NCI-H1105 (cell line): ENCODE data around the gene NTM.

Source experiments
- DNase-seq: peaks from one replicate; lab custom pipeline; 2025; lab: John Stamatoyannopoulos, UW

Gene NTM

GRCh38 chr11:131917634-131918384, 547.4 kb downstream of the NTM start:
- DNase-seq, result no peak

- no peak for DNase-seq
Observed at GRCh38 chr11:131918663-131919062, 548.2 kb downstream of the NTM start.

- no peak for DNase-seq
Observed at GRCh38 chr11:131922220-131922619, 551.8 kb downstream of the NTM start.

GRCh38 chr11:131923309-131923708, 552.9 kb downstream of the NTM start:
- no peak for DNase-seq

- no peak for DNase-seq
Observed at GRCh38 chr11:131924001-131924400, 553.6 kb downstream of the NTM start.

GRCh38 chr11:131924457-131925201, 554.2 kb downstream of the NTM start:
- no peak for DNase-seq

GRCh38 chr11:131925829-131926228, 555.4 kb downstream of the NTM start:
- DNase-seq, result no peak

GRCh38 chr11:131928992-131929391, 558.6 kb downstream of the NTM start:
- no peak for DNase-seq

GRCh38 chr11:131932584-131933325, 562.3 kb downstream of the NTM start:
- no peak for DNase-seq

GRCh38 chr11:131934006-131934405, 563.6 kb downstream of the NTM start:
- no peak for DNase-seq

GRCh38 chr11:131938351-131938751, 567.9 kb downstream of the NTM start:
- no peak for DNase-seq

GRCh38 chr11:131940126-131940525, 569.7 kb downstream of the NTM start:
- no peak for DNase-seq

GRCh38 chr11:131942878-131943277, 572.5 kb downstream of the NTM start:
- no peak for DNase-seq

GRCh38 chr11:131943295-131943694, 572.9 kb downstream of the NTM start:
- DNase-seq, result peak; percentile 94

- no peak for DNase-seq
Observed at GRCh38 chr11:131944736-131945135, 574.3 kb downstream of the NTM start.

GRCh38 chr11:131945706-131946105, 575.3 kb downstream of the NTM start:
- DNase-seq, result no peak

- DNase-seq, result no peak
Observed at GRCh38 chr11:131947511-131947910, 577.1 kb downstream of the NTM start.

GRCh38 chr11:131951121-131951520, 580.7 kb downstream of the NTM start:
- DNase-seq, result peak; percentile 22

- no peak for DNase-seq
Observed at GRCh38 chr11:131954146-131954545, 583.7 kb downstream of the NTM start.

GRCh38 chr11:131955904-131956303, 585.5 kb downstream of the NTM start:
- no peak for DNase-seq

- no peak for DNase-seq
Observed at GRCh38 chr11:131957201-131957600, 586.8 kb downstream of the NTM start.

GRCh38 chr11:131957875-131958274, 587.5 kb downstream of the NTM start:
- no peak for DNase-seq

GRCh38 chr11:131962818-131963217, 592.4 kb downstream of the NTM start:
- no peak for DNase-seq
